Astrocyte of the cerebellum (primary cell): ENCODE data around the gene LRRC56.

Experiments used
- DNase-seq: peaks from one replicate; pipeline ENCODE4 v3.0.0-alpha.2; 2011; ENCODE audit warnings: low read depth
- H3K4me3 ChIP-seq: 2 replicates; pipeline ENCODE4 v1.5.1; 2011; ENCODE audit warnings: mild to moderate bottlenecking, low read depth, low read length, moderate library complexity
- CTCF ChIP-seq: IDR thresholded peaks from 2 replicates; pipeline ENCODE4 v1.5.1; 2012; ENCODE audit warnings: low read length, low read depth, moderate library complexity, mild to moderate bottlenecking; ENCODE audit errors: missing control alignments
- in situ Hi-C: cut with HindIII; loops from 2 replicates; pipeline ENCODE4 v1.10.0; 2017; ENCODE audit warnings: low sequenced_read_pairs

LRRC56 gene

GRCh38 chr11:506238-506994 is 30.9 kb upstream of the LRRC56 start:
- TF ChIP-seq CTCF: no peak
- in situ Hi-C loops: no loop called here
- H3K4me3 ChIP-seq: peak overlapping the region; percentile 95
- DNase-seq: peak; percentile 93

DNA sequence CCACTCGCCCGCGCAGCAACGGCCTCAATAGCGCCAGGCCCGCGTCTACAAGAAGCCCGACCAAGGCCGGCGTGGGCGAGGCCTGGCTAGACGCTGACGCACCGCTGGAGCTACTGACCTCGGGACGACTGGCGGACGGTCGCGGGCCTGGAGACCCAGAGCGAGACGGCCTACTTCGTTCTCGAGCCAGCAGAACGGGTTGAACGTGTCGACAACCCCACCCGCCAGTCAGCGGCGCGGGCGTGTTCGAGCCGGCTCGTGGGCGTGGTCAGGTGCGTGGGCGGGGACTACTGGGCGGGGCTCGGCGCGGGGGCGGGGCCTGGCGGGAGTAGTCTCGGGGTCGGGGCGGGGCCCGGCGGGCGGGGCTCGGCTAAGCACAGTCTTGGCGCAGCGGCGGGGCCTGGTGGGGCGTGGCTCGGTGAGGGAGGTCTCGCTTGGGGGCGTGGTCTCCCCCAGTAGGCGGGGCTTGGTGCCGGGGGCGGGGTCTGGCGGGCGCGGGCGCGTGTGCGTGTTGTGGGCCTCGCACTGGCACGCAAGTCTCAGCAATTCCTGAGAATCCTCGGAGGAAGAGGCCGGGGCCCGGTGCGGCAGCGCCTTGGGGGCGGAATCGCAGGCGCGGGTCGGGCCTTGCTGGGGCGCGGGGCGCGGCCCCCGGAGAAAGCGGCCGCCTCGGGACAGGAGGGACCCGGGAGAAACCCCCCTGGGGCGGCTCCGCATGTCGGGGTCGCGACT is 30.2 kb upstream of the LRRC56 start, which contains the start of gene RNH1:
RNH1 (minus strand) TSS at position 248 of the 732 bp plus-strand sequence. CDS start 5,080 bp downstream, outside the sequence.
- peak within 1 kb of the TSS; percentile 95 for H3K4me3 ChIP-seq
- TF ChIP-seq CTCF: no peak

GRCh38 chr11:507727-508515 is 29.4 kb upstream of the LRRC56 start:
- DNase-seq: no peak
- peak overlapping the region; percentile 95 for H3K4me3 ChIP-seq
- TF ChIP-seq CTCF: no peak
- in situ Hi-C loops: no loop called here

More for the DNA sequence above, 30.2 kb upstream of the LRRC56 start, which contains the start of gene RNH1:
- DNase-seq: peak; percentile 80
- in situ Hi-C loops: no loop called here

- H3K4me3 ChIP-seq: no peak overlapping the region
- in situ Hi-C loops: no loop called here
- no peak for DNase-seq
- TF ChIP-seq CTCF: no peak
Measured at GRCh38 chr11:508956-509355, 28.4 kb upstream of the LRRC56 start.

GRCh38 chr11:512761-513595 is 24.3 kb upstream of the LRRC56 start:
- in situ Hi-C loops: no loop called here
- DNase-seq: no peak

More at GRCh38 chr11:512761-513595, 24.3 kb upstream of the LRRC56 start:
- H3K4me3 ChIP-seq: no peak overlapping the region
- no peak for TF ChIP-seq CTCF
